OCI-LY1 (cell line): ENCODE results near the gene OPRM1.

Experiments used
- H2AFZ ChIP-seq: fragments of 200-600 bp; sonication (generic), shearing (Covaris generic); 2 replicates; pipeline ENCODE4 v1.6.0; 2014; ENCODE audit warnings: antibody characterized with exemption, mild to moderate bottlenecking, low read length
- H3F3A ChIP-seq: fragments of 200-600 bp; sonication (generic), shearing (Covaris generic); 2 replicates; pipeline ENCODE4 v1.6.0; 2014; ENCODE audit warnings: mild to moderate bottlenecking, antibody characterized with exemption, low read length, moderate library complexity; ENCODE audit not compliant: insufficient read depth
- H3K27ac ChIP-seq: fragments of 200-600 bp; sonication (generic); 2 replicates; pipeline ENCODE4 v1.5.1; 2014; ENCODE audit warnings: low read length, mixed run types, mild to moderate bottlenecking, low read depth; ENCODE audit not compliant: poor library complexity, severe bottlenecking
- H3K27me3 ChIP-seq: fragments of 200-600 bp; sonication (generic); 2 replicates; pipeline ENCODE4 v1.6.0; 2014; ENCODE audit warnings: antibody characterized with exemption, mild to moderate bottlenecking, low read length, moderate library complexity; ENCODE audit not compliant: insufficient read depth
- H3K36me3 ChIP-seq: fragments of 200-600 bp; sonication (generic); 2 replicates; pipeline ENCODE4 v1.6.1; 2014; ENCODE audit warnings: mild to moderate bottlenecking, antibody characterized with exemption, low read length, moderate library complexity, mixed read lengths; ENCODE audit not compliant: insufficient read depth
- H3K4me1 ChIP-seq: fragments of 200-600 bp; sonication (generic); 2 replicates; pipeline ENCODE4 v1.5.1; 2014; ENCODE audit warnings: mild to moderate bottlenecking, low read length, moderate library complexity; ENCODE audit not compliant: insufficient read depth, severe bottlenecking
- H3K4me2 ChIP-seq: fragments of 200-600 bp; sonication (generic), shearing (Covaris generic); 2 replicates; pipeline ENCODE4 v1.6.1; 2014; ENCODE audit warnings: low read length
- H3K4me3 ChIP-seq: fragments of 200-600 bp; sonication (generic); 2 replicates; pipeline ENCODE4 v1.5.1; 2014; ENCODE audit warnings: low read length, low read depth, mild to moderate bottlenecking, mixed read lengths; ENCODE audit not compliant: poor library complexity, severe bottlenecking
- H3K79me2 ChIP-seq: fragments of 200-600 bp; shearing (Covaris generic); 2 replicates; pipeline ENCODE4 v1.6.1; 2016; ENCODE audit warnings: mixed run types, low read length, mixed read lengths; ENCODE audit not compliant: insufficient read depth
- H3K9ac ChIP-seq: fragments of 200-600 bp; sonication (generic), shearing (Covaris generic); 2 replicates; pipeline ENCODE4 v1.6.1; 2014; ENCODE audit warnings: mild to moderate bottlenecking, low read length, mixed read lengths
- H3K9me2 ChIP-seq: fragments of 200-600 bp; sonication (generic), shearing (Covaris generic); 2 replicates; pipeline ENCODE4 v1.6.1; 2014; ENCODE audit warnings: low read depth, mild to moderate bottlenecking, low read length, mixed read lengths
- H3K9me3 ChIP-seq: fragments of 200-600 bp; shearing (Covaris generic); 2 replicates; pipeline ENCODE4 v1.6.1; 2014; ENCODE audit warnings: low read length, mixed read lengths
- H4K20me1 ChIP-seq: fragments of 200-600 bp; sonication (generic), shearing (Covaris generic); 2 replicates; pipeline ENCODE4 v1.6.0; 2016; ENCODE audit warnings: mild to moderate bottlenecking, low read length; ENCODE audit not compliant: insufficient read depth
- CTCF ChIP-seq: fragments of 200-600 bp; sonication (generic), shearing (Covaris generic); IDR thresholded peaks from 2 replicates; pipeline ENCODE4 v1.5.1; 2017; ENCODE audit warnings: mild to moderate bottlenecking, antibody characterized with exemption, low read length, moderate library complexity, mixed read lengths
- EZH2 ChIP-seq: fragments of 200-600 bp; sonication (generic), shearing (Covaris generic); IDR thresholded peaks from 2 replicates; pipeline ENCODE4 v1.8.0; 2017; ENCODE audit warnings: borderline replicate concordance, mixed run types, mild to moderate bottlenecking, antibody characterized with exemption, low read length, moderate library complexity, mixed read lengths

OPRM1 gene

DNA sequence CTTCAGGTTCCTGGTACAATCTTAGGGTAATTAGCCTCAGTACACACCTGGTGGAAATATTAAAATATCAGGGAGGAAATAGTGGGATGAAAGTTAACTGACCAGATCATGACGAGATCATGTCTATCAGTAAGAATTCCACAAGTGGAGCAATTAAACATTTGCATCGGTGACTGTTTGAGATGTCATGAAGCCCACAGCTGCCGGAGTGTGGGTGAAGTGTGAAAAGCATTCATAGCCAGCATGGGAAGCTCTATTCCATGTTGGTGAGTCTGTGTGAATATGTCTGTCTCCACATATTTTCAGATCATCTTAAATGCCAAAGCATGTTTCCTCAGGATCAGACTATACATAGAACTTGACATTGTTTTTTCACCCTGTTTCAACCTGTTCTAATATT lies 174.7 kb downstream of the OPRM1 start:
- H3K9me2 ChIP-seq: no peaks in the 10 kb centered on the region

GRCh38 chr6:154218301-154218700 lies 179.3 kb downstream of the OPRM1 start:
- H3K36me3 ChIP-seq: no peaks in the 10 kb centered on the region
- H3K27me3 ChIP-seq: no peaks in the 10 kb centered on the region
- no peaks in the 10 kb centered on the region for H3K4me1 ChIP-seq
- no peaks in the 10 kb centered on the region for H4K20me1 ChIP-seq
- H3K9me3 ChIP-seq: no peaks in the 10 kb centered on the region
- no peaks in the 10 kb centered on the region for H3K79me2 ChIP-seq
- no peak overlapping the region for H2AFZ ChIP-seq
- no peak overlapping the region for H3K4me2 ChIP-seq
- no peak overlapping the region for H3K9ac ChIP-seq
- no peaks in the 10 kb centered on the region for H3K9me2 ChIP-seq
- H3K27ac ChIP-seq: no peak overlapping the region
- H3F3A ChIP-seq: no peaks in the 10 kb centered on the region
- TF ChIP-seq CTCF (no peak), EZH2 (no peak)
- H3K4me3 ChIP-seq: no peak overlapping the region

More for the DNA sequence above, 174.7 kb downstream of the OPRM1 start:
- no peaks in the 10 kb centered on the region for H3K79me2 ChIP-seq
- H3F3A ChIP-seq: no peaks in the 10 kb centered on the region
- TF ChIP-seq CTCF (no peak), EZH2 (no peak)
- no peak overlapping the region for H3K4me3 ChIP-seq
- no peak overlapping the region for H2AFZ ChIP-seq
- no peak overlapping the region for H3K27ac ChIP-seq
- H3K27me3 ChIP-seq: no peaks in the 10 kb centered on the region
- no peaks in the 10 kb centered on the region for H4K20me1 ChIP-seq
- H3K4me1 ChIP-seq: no peaks in the 10 kb centered on the region
- H3K36me3 ChIP-seq: no peaks in the 10 kb centered on the region
- no peaks in the 10 kb centered on the region for H3K9me3 ChIP-seq
- H3K4me2 ChIP-seq: no peak overlapping the region
- H3K9ac ChIP-seq: no peak overlapping the region

GRCh38 chr6:154218787-154219186 lies 179.7 kb downstream of the OPRM1 start:
- Histone ChIP-seq H4K20me1 (no peaks in the 10 kb centered on the region), H3F3A (no peaks in the 10 kb centered on the region), H3K4me3 (no peak overlapping the region), H2AFZ (no peak overlapping the region), H3K27me3 (no peaks in the 10 kb centered on the region), H3K4me1 (no peaks in the 10 kb centered on the region), H3K9ac (no peak overlapping the region), H3K4me2 (no peak overlapping the region), H3K9me3 (no peaks in the 10 kb centered on the region), H3K79me2 (no peaks in the 10 kb centered on the region), H3K36me3 (no peaks in the 10 kb centered on the region), H3K9me2 (no peaks in the 10 kb centered on the region), H3K27ac (no peak overlapping the region)
- TF ChIP-seq CTCF: no peak
- no peak for TF ChIP-seq EZH2
